CD8-positive, alpha-beta memory T cell (primary cell): ENCODE results near the gene LCOR. TPM values are rescaled to one million over a fixed set of nuclear protein-coding genes. Genes with fewer than 3 reads are reported as not detected.
A peak's percentile ranks its signal among the peaks of the same experiment; 100 is the strongest.
"Not testable (repeated sequence)": the region's sequence is repeated elsewhere in the genome, so short reads cannot be mapped to it uniquely, and the experiment has no call there.

Source experiments
- CTCF ChIA-PET: fragments of 350-600 bp; sonication (Branson Sonifier 250); formaldehyde crosslinking; loops from one replicate; lab custom pipeline; 2021; ENCODE audit warnings: antibody characterized with exemption; lab: Charles Lee
- POLR2A ChIA-PET: fragments of 350-600 bp; sonication (Branson Sonifier 250); formaldehyde crosslinking; loops from one replicate; lab custom pipeline; 2021; ENCODE audit warnings: antibody characterized with exemption; lab: Charles Lee
- DNase-seq, 5 donors: peaks; one replicate each; pipeline versions ENCODE4 v3.0.0 to v3.0.0-alpha.2; 2020 to 2022; ENCODE audit warnings: mixed read lengths in 1 of 5
- H3K27ac ChIP-seq: one replicate; pipeline ENCODE4 v1.7.0; 2013; ENCODE audit warnings: low read depth, mild to moderate bottlenecking, low read length, moderate library complexity
- H3K27me3 ChIP-seq: 2 replicates; pipeline ENCODE4 v1.7.0; 2013; ENCODE audit warnings: low read length, mild to moderate bottlenecking; ENCODE audit not compliant: insufficient read depth, poor library complexity, severe bottlenecking
- H3K36me3 ChIP-seq: 2 replicates; pipeline ENCODE4 v1.7.0; 2013; ENCODE audit warnings: mild to moderate bottlenecking, low read length, moderate library complexity; ENCODE audit not compliant: insufficient read depth
- H3K4me1 ChIP-seq: 2 replicates; pipeline ENCODE4 v1.7.0; 2013; ENCODE audit warnings: mild to moderate bottlenecking, low read length, moderate library complexity; ENCODE audit not compliant: insufficient read depth
- H3K4me3 ChIP-seq: 2 replicates; pipeline ENCODE4 v1.7.0; 2013; ENCODE audit warnings: mild to moderate bottlenecking, low read length
- H3K9me3 ChIP-seq: 2 replicates; pipeline ENCODE4 v1.7.0; 2013; ENCODE audit warnings: mild to moderate bottlenecking, low read length
- H3K27ac Mint-ChIP-seq, 8 donors: one replicate each; pipeline ENCODE4 v1.8.0; 2020 to 2021; ENCODE audit warnings: mixed read lengths in 8 of 8, mild to moderate bottlenecking in 6 of 8, inconsistent platforms in 3 of 8, moderate library complexity in 3 of 8
- H3K27me3 Mint-ChIP-seq, 2 donors: one replicate each; pipeline ENCODE4 v1.8.0; 2020 to 2021; ENCODE audit warnings: mixed read lengths in 2 of 2, mild to moderate bottlenecking in 1 of 2, moderate library complexity in 1 of 2
- H3K36me3 Mint-ChIP-seq, 3 donors: one replicate each; pipeline ENCODE4 v1.8.0; 2020 to 2021; ENCODE audit warnings: mixed read lengths in 3 of 3, inconsistent platforms in 1 of 3, mild to moderate bottlenecking in 1 of 3
- H3K4me1 Mint-ChIP-seq, 3 donors: one replicate each; pipeline ENCODE4 v1.8.0; 2020 to 2021; ENCODE audit warnings: mixed read lengths in 3 of 3, inconsistent platforms in 1 of 3, mild to moderate bottlenecking in 1 of 3
- H3K4me3 Mint-ChIP-seq, 7 donors: one replicate each; pipeline ENCODE4 v1.8.0; 2020 to 2021; ENCODE audit warnings: mixed read lengths in 7 of 7, mild to moderate bottlenecking in 6 of 7, moderate library complexity in 4 of 7, inconsistent platforms in 2 of 7
- H3K9me3 Mint-ChIP-seq, 5 donors: one replicate each; pipeline ENCODE4 v1.8.0; 2020 to 2022; ENCODE audit warnings: mixed read lengths in 5 of 5, mild to moderate bottlenecking in 3 of 5, moderate library complexity in 2 of 5, inconsistent platforms in 1 of 5
- polyA plus RNA-seq: library from polyadenylated mRNA; unstranded; fragments of 300-500 nt; fragmentation: Illumina TruSeq; gene quantifications from one replicate; pipeline ENCODE4 v1.2.3, GENCODE V29; 2021
- total RNA-seq, 2 experiments: library from RNA; stranded (reverse); gene quantifications; one replicate each; pipeline ENCODE4 v1.2.3, GENCODE V29; 2021

Gene LCOR
- total and polyA plus RNA-seq, 3 experiments from 2014 or later, result 20.3 to 26.1 (median 20.8) TPM

GRCh38 chr10:96842896-96843723 is 11.0 kb downstream of the LCOR start:
- H3K36me3 ChIP-seq, result no peaks in the 10 kb centered on the region
- H3K27me3 Mint-ChIP-seq, result no peaks in the 10 kb centered on the region
- H3K27me3 ChIP-seq, result no peaks in the 10 kb centered on the region
- ChIA-PET POLR2A (interaction anchor here (0.9 kb wide), 1 partner anchor 10 kb away, joined by 3 read pairs; no protein-coding TSS in a partner anchor), CTCF (no interaction called here)
- DNase-seq, result no peak
- H3K27ac Mint-ChIP-seq, result peak overlapping the region in 4 of 8 donors; percentile 31 to 82 (median 52)
- no peak overlapping the region for H3K27ac ChIP-seq
- H3K9me3 ChIP-seq, result no peaks in the 10 kb centered on the region
- peaks cover 0 to 2% (median 0%) of the 10 kb centered on the region in 5 donors for H3K9me3 Mint-ChIP-seq
- H3K4me1 ChIP-seq, result peaks cover 25% of the 10 kb centered on the region
- peaks cover 0 to 8% (median 2%) of the 10 kb centered on the region in 3 donors for H3K36me3 Mint-ChIP-seq
- no peak overlapping the region for H3K4me3 ChIP-seq
- peaks cover 55 to 77% (median 70%) of the 10 kb centered on the region in 3 donors for H3K4me1 Mint-ChIP-seq
- peak overlapping the region in 1 of 7 donors; percentile 9 for H3K4me3 Mint-ChIP-seq

GRCh38 chr10:96843823-96844222 is 11.7 kb downstream of the LCOR start:
- peaks cover 0 to 6% (median 0%) of the 10 kb centered on the region in 3 donors for H3K36me3 Mint-ChIP-seq
- no peaks in the 10 kb centered on the region for H3K9me3 ChIP-seq
- no peaks in the 10 kb centered on the region for H3K27me3 Mint-ChIP-seq
- no peak overlapping the region for H3K4me3 Mint-ChIP-seq
- no peak overlapping the region for H3K4me3 ChIP-seq
- POLR2A ChIA-PET, result interaction anchor here (0.9 kb wide), 1 partner anchor 11 kb away, joined by 3 read pairs; no protein-coding TSS in a partner anchor
- peaks cover 0 to 2% (median 0%) of the 10 kb centered on the region in 5 donors for H3K9me3 Mint-ChIP-seq
- CTCF ChIA-PET, result no interaction called here
- no peaks in the 10 kb centered on the region for H3K36me3 ChIP-seq
- peaks cover 48 to 70% (median 63%) of the 10 kb centered on the region in 3 donors for H3K4me1 Mint-ChIP-seq
- no peak overlapping the region for H3K27ac ChIP-seq
- peaks cover 21% of the 10 kb centered on the region for H3K4me1 ChIP-seq
- no peak overlapping the region for H3K27ac Mint-ChIP-seq
- H3K27me3 ChIP-seq, result no peaks in the 10 kb centered on the region
- no peak for DNase-seq

GRCh38 chr10:96846395-96846794 is 14.3 kb downstream of the LCOR start:
- DNase-seq, result no peak
- H3K27ac Mint-ChIP-seq, result peak overlapping the region in 2 of 8 donors; percentile 20 to 21
- H3K4me3 Mint-ChIP-seq, result no peak overlapping the region
- POLR2A ChIA-PET, result no interaction called here
- CTCF ChIA-PET, result no interaction called here
- Histone ChIP-seq H3K36me3 (no peaks in the 10 kb centered on the region), H3K9me3 (no peaks in the 10 kb centered on the region), H3K27ac (no peak overlapping the region), H3K4me1 (peaks cover 14% of the 10 kb centered on the region), H3K4me3 (no peak overlapping the region), H3K27me3 (no peaks in the 10 kb centered on the region)
- peaks cover 0 to 2% (median 0%) of the 10 kb centered on the region in 5 donors for H3K9me3 Mint-ChIP-seq
- peaks cover 48 to 69% (median 59%) of the 10 kb centered on the region in 3 donors for H3K4me1 Mint-ChIP-seq
- H3K27me3 Mint-ChIP-seq, result no peaks in the 10 kb centered on the region
- peaks cover 0 to 9% (median 5%) of the 10 kb centered on the region in 3 donors for H3K36me3 Mint-ChIP-seq

GRCh38 chr10:96846926-96847325 is 14.8 kb downstream of the LCOR start:
- ChIA-PET CTCF (no interaction called here), POLR2A (no interaction called here)
- H3K4me3 Mint-ChIP-seq, result no peak overlapping the region
- no peaks in the 10 kb centered on the region for H3K27me3 Mint-ChIP-seq
- H3K9me3 Mint-ChIP-seq, result peaks cover 0 to 2% (median 0%) of the 10 kb centered on the region in 5 donors
- no peaks in the 10 kb centered on the region for H3K9me3 ChIP-seq
- no peaks in the 10 kb centered on the region for H3K27me3 ChIP-seq
- peaks cover 14% of the 10 kb centered on the region for H3K4me1 ChIP-seq
- no peak overlapping the region for H3K4me3 ChIP-seq
- H3K27ac ChIP-seq, result no peak overlapping the region
- peaks cover 48 to 69% (median 59%) of the 10 kb centered on the region in 3 donors for H3K4me1 Mint-ChIP-seq
- DNase-seq, result no peak
- H3K36me3 Mint-ChIP-seq, result peaks cover 0 to 9% (median 5%) of the 10 kb centered on the region in 3 donors
- H3K36me3 ChIP-seq, result no peaks in the 10 kb centered on the region
- H3K27ac Mint-ChIP-seq, result peak overlapping the region in 3 of 8 donors; percentile 20 to 42 (median 21)

DNA sequence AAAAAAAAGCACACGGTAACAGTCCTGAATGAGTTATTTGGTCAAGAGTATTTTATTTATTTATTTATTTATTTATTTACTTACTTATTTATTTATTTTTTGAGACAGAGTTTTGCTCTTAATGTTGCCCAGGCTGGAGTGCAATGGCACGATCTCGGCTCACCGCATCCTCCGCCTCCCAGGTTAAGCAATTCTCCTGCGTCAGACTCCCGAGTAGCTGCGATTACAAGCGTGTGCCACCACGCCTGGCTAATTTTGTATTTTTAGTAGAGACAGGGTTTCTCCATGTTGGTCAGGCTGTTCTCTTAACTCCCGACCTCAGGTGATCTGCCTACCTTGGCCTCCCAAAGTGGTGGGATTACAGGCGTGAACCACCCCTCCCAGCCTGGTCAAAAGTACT is 15.3 kb downstream of the LCOR start:
- H3K4me3 Mint-ChIP-seq, H3K9me3 ChIP-seq, H3K4me3 ChIP-seq, H3K9me3 Mint-ChIP-seq, CTCF ChIA-PET, H3K36me3 Mint-ChIP-seq, DNase-seq, H3K27me3 ChIP-seq, H3K36me3 ChIP-seq, H3K27me3 Mint-ChIP-seq, H3K27ac ChIP-seq, POLR2A ChIA-PET: not testable (repeated sequence)
- peak overlapping the region in 1 of 8 donors; percentile 4 for H3K27ac Mint-ChIP-seq
- peaks cover 50 to 67% (median 57%) of the 10 kb centered on the region in 3 donors for H3K4me1 Mint-ChIP-seq
- peaks cover 14% of the 10 kb centered on the region for H3K4me1 ChIP-seq

DNA sequence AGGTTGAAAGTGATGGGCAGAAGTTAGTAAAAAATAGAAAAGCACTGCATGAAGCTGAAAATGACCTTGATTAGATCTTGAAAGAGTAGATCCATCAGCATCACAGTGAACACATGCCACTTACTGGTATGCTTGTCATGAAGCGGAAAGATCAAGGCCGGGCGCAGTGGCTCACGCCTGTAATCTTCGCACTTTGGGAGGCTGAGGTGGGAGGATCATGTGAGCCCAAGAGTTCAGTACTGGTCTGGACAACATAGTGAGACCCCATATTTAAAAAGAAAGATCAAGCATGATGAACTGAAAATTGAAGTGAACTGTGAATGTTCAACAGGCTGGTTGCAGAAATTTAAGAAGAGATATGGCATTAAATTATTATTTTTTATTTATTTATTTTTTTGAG is 18.0 kb downstream of the LCOR start:
- H3K36me3 Mint-ChIP-seq, result peaks cover 0 to 8% (median 7%) of the 10 kb centered on the region in 3 donors
- no peak overlapping the region for H3K4me3 Mint-ChIP-seq
- no peak for DNase-seq
- H3K27me3 ChIP-seq, result no peaks in the 10 kb centered on the region
- H3K27ac ChIP-seq, result no peak overlapping the region
- H3K4me3 ChIP-seq, result no peak overlapping the region
- peaks cover 48 to 64% (median 50%) of the 10 kb centered on the region in 3 donors for H3K4me1 Mint-ChIP-seq
- H3K9me3 ChIP-seq, result no peaks in the 10 kb centered on the region
- H3K9me3 Mint-ChIP-seq, result no peaks in the 10 kb centered on the region
- peak overlapping the region in 1 of 8 donors; percentile 43 for H3K27ac Mint-ChIP-seq
- H3K4me1 ChIP-seq, result no peaks in the 10 kb centered on the region
- CTCF ChIA-PET, result no interaction called here
- POLR2A ChIA-PET, result no interaction called here
- no peaks in the 10 kb centered on the region for H3K27me3 Mint-ChIP-seq
- no peaks in the 10 kb centered on the region for H3K36me3 ChIP-seq

DNA sequence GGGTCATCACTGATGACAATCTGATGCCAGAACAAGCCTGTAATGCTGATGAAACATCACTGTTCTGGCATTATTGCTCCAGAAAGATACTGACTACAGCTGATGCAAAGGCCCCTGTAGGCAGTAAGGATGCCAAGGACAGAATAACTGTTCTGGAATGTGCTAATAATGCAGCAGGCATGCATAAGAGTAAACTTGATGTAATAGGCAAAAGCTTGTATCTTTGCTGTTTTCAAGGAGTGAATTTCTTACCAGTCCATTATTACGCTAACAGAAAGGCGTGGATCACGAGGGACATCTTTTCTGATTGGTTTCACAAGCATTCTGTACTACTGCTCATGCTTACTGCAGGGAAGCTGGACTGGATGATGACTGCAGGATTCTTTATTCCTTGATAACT is 18.7 kb downstream of the LCOR start:
- Mint-ChIP-seq H3K9me3 (no peaks in the 10 kb centered on the region), H3K36me3 (peaks cover 0 to 8% (median 7%) of the 10 kb centered on the region in 3 donors), H3K27ac (no peak overlapping the region), H3K4me1 (peaks cover 45 to 64% (median 54%) of the 10 kb centered on the region in 3 donors), H3K4me3 (no peak overlapping the region), H3K27me3 (no peaks in the 10 kb centered on the region)
- H3K27ac ChIP-seq, result no peak overlapping the region
- H3K4me3 ChIP-seq, result no peak overlapping the region
- no peaks in the 10 kb centered on the region for H3K36me3 ChIP-seq
- DNase-seq, result no peak
- POLR2A ChIA-PET, result no interaction called here
- H3K4me1 ChIP-seq, result no peaks in the 10 kb centered on the region
- H3K27me3 ChIP-seq, result no peaks in the 10 kb centered on the region
- no peaks in the 10 kb centered on the region for H3K9me3 ChIP-seq
- CTCF ChIA-PET, result no interaction called here

GRCh38 chr10:96851281-96851680 is 19.2 kb downstream of the LCOR start:
- H3K27ac Mint-ChIP-seq, result no peak overlapping the region
- peaks cover 46 to 64% (median 54%) of the 10 kb centered on the region in 3 donors for H3K4me1 Mint-ChIP-seq
- no peak overlapping the region for H3K27ac ChIP-seq
- H3K4me3 Mint-ChIP-seq, result no peak overlapping the region
- H3K36me3 ChIP-seq, result no peaks in the 10 kb centered on the region
- ChIA-PET POLR2A (no interaction called here), CTCF (no interaction called here)
- no peaks in the 10 kb centered on the region for H3K27me3 ChIP-seq
- H3K27me3 Mint-ChIP-seq, result no peaks in the 10 kb centered on the region
- H3K4me1 ChIP-seq, result peaks cover 1% of the 10 kb centered on the region
- DNase-seq, result no peak
- peaks cover 0 to 8% (median 7%) of the 10 kb centered on the region in 3 donors for H3K36me3 Mint-ChIP-seq
- no peak overlapping the region for H3K4me3 ChIP-seq
- H3K9me3 Mint-ChIP-seq, result no peaks in the 10 kb centered on the region
- no peaks in the 10 kb centered on the region for H3K9me3 ChIP-seq
